NB4 (cell line): ENCODE measurements around the gene STARD3.

Experiments used
- CTCF ChIP-seq: IDR thresholded peaks from one replicate; pipeline ENCODE4 v1.5.1; 2012; ENCODE audit warnings: low read depth, low read length
- MAX ChIP-seq: IDR thresholded peaks from 2 replicates; pipeline ENCODE4 v1.6.1; 2011; ENCODE audit warnings: low read depth, low read length
- POLR2A ChIP-seq: IDR thresholded peaks from 2 replicates; pipeline ENCODE4 v1.6.1; 2011; ENCODE audit warnings: mild to moderate bottlenecking; ENCODE audit not compliant: insufficient read length; ENCODE audit errors: extremely low read depth

- peak; percentile 100 for TF ChIP-seq CTCF
- no peak for TF ChIP-seq MAX
- TF ChIP-seq POLR2A, result no peak
Observed at GRCh38 chr17:39621523-39622379, 15.2 kb upstream of the STARD3 start.
